Natural killer cell treated with Interleukin-12 subunit alpha and Interleukin-12 subunit beta and Interleukin-15 and Interleukin-18, amount 100 ng/mL, for 72 hours (primary cell): ENCODE data around the gene GOLT1A. TPM values are rescaled to one million over a fixed set of nuclear protein-coding genes. Genes with fewer than 3 reads are reported as not detected.

Experiments
- ATAC-seq, 2 donors: fragments of 150-1000 bp; cut with Tn5 transposase in 1 of 2; sonication (Bioruptor Pico), chemical (Tn5 transposase) in 1 of 2; 2 replicates each; pipeline ENCODE4 v1.10.0; 2021
- DNase-seq: peaks from one replicate; pipeline ENCODE4 v3.0.0; 2022; ENCODE audit warnings: low spot score
- H3K27ac Mint-ChIP-seq, 2 donors: 1 replicate in 1 of 2; 2 replicates in 1 of 2; pipeline ENCODE4 v1.8.0; 2022; ENCODE audit warnings: mixed read lengths in 2 of 2, mild to moderate bottlenecking in 1 of 2, moderate library complexity in 1 of 2
- H3K27me3 Mint-ChIP-seq, 2 donors: 1 replicate in 1 of 2; 2 replicates in 1 of 2; pipeline ENCODE4 v1.8.0; 2022; ENCODE audit warnings: mixed read lengths in 2 of 2
- H3K36me3 Mint-ChIP-seq: one replicate; pipeline ENCODE4 v1.8.0; 2022; ENCODE audit warnings: mixed read lengths
- H3K4me1 Mint-ChIP-seq, 2 donors: 1 replicate in 1 of 2; 2 replicates in 1 of 2; pipeline ENCODE4 v1.8.0; 2022; ENCODE audit warnings: low read depth in 2 of 2, mixed read lengths in 2 of 2, mild to moderate bottlenecking in 1 of 2
- H3K4me3 Mint-ChIP-seq: one replicate; pipeline ENCODE4 v1.8.0; 2022; ENCODE audit warnings: mixed read lengths
- H3K9me3 Mint-ChIP-seq: 2 replicates; pipeline ENCODE4 v1.8.0; 2022; ENCODE audit warnings: mixed read lengths
- total RNA-seq, 2 donors: library from RNA; stranded (reverse); gene quantifications; one replicate each; pipeline ENCODE4 v1.2.3, GENCODE V29; 2022

The GOLT1A gene
- total RNA-seq, 2 donors from 2014 or later, result not detected

DNA sequence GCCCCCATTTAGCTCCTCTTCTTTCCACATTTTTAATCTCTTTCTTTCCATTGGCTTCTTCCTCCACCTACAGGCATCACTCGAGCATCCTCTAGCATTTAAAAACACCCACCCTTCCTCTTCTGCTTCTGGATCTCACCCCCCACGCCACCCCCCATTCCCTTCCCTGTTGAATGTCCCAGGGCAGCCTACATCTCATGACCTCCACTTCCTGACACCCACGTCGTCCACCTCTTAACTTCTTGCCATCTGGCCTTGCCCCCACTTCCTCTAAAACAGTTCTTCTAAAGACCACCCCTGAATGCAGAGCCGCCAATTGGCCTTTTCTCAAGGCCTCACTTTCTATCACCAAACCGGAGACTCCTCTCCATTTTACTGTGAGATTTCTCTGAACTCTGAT lies 55.8 kb downstream of the GOLT1A start:
- no peaks in the 10 kb centered on the region for H3K9me3 Mint-ChIP-seq
- DNase-seq, result no peak
- no peak overlapping the region for H3K27ac Mint-ChIP-seq
- H3K27me3 Mint-ChIP-seq, result peaks cover 0 to 8% of the 10 kb centered on the region in 2 donors
- no peak overlapping the region for H3K4me3 Mint-ChIP-seq
- H3K4me1 Mint-ChIP-seq, result no peaks in the 10 kb centered on the region
- H3K36me3 Mint-ChIP-seq, result no peaks in the 10 kb centered on the region
- ATAC-seq, result no peak

DNA sequence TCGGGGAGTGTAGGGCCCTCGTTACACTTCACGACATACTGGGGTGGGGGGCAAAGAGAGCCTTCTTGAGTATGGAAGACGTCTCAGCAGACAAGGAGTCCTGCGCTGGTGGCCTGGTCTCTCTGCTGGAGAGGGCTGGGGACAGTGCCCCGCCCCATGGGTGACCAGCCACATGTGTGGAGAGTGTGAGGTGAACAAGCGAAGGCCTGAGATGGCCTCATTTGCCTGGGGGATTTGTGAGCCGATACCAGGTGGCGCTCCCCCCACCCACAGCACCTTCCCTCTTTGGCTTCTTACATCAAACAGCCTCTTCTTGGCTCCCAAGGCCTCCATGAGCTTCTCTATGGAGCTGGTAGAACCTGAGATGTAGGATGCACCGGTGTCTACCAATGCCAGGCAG lies 57.9 kb downstream of the GOLT1A start:
- no peak overlapping the region for H3K27ac Mint-ChIP-seq
- no peaks in the 10 kb centered on the region for H3K36me3 Mint-ChIP-seq
- ATAC-seq (no peak), DNase-seq (no peak)
- peaks cover 0 to 3% of the 10 kb centered on the region in 2 donors for H3K4me1 Mint-ChIP-seq
- no peak overlapping the region for H3K4me3 Mint-ChIP-seq
- H3K27me3 Mint-ChIP-seq, result peaks cover 0 to 8% of the 10 kb centered on the region in 2 donors
- H3K9me3 Mint-ChIP-seq, result no peaks in the 10 kb centered on the region

DNA sequence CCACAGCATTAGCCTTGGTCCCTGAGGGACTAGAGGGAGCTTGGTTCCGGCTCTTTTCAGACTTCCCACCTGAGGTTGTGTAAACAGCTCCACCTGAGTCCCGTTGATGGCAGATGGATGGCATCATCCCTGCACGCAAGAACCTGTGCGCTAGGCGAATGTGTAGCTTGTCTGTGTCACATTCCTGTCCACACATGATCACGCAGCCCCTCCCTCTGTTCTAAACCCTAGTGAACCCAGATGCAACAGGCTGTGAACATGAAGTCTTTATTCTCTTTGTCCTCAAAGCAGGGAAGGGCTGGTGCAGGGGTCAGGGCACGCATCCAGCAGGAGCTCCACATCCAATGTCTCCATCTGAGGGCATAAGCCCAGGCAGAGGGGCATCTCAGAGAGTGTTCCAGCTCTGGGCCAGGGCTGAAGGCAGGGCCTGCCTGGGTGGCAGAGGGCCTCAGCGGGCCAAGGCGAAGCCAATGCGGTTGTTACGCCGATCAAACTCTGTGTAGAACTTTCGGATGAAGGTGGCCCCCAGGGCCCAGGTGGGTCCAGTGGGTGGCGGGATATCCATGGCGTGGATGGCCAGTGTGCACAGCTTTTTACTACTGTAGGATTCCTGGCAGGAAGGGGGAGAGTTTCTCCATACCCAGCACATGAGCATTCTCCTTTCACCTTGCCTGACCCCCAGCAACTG lies 59.1 kb downstream of the GOLT1A start:
- H3K9me3 Mint-ChIP-seq, result no peaks in the 10 kb centered on the region
- ATAC-seq, result no peak
- no peak overlapping the region for H3K4me3 Mint-ChIP-seq

DNA sequence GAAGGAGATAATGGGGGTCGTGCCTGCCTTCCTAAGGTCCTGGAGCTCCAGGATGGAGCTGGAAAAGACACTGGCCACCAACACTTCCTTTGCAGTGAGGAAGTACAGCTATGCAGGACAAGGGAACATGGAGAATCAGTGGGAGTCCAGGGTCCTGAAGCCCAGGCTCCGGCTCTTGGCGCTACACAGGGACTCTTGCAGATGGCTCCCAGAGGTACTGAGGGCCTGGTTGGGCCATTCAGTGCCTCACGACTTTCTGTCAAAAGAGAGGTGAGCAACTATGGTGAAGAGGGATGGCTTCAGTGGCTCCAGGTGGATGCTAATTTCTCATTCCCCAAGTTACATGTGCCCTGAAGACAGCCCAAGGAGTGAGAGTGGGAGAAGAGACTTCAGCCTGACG lies 60.1 kb downstream of the GOLT1A start:
- Mint-ChIP-seq H3K4me1 (peaks cover 0 to 7% of the 10 kb centered on the region in 2 donors), H3K4me3 (no peak overlapping the region), H3K9me3 (no peaks in the 10 kb centered on the region), H3K27ac (no peak overlapping the region), H3K27me3 (peaks cover 0 to 8% of the 10 kb centered on the region in 2 donors), H3K36me3 (no peaks in the 10 kb centered on the region)
- ATAC-seq, result no peak
- DNase-seq, result no peak

More for the DNA sequence above, 59.1 kb downstream of the GOLT1A start:
- peaks cover 0 to 8% of the 10 kb centered on the region in 2 donors for H3K27me3 Mint-ChIP-seq
- no peak for DNase-seq
- H3K36me3 Mint-ChIP-seq, result no peaks in the 10 kb centered on the region
- no peak overlapping the region for H3K27ac Mint-ChIP-seq
- peaks cover 0 to 7% of the 10 kb centered on the region in 2 donors for H3K4me1 Mint-ChIP-seq

DNA sequence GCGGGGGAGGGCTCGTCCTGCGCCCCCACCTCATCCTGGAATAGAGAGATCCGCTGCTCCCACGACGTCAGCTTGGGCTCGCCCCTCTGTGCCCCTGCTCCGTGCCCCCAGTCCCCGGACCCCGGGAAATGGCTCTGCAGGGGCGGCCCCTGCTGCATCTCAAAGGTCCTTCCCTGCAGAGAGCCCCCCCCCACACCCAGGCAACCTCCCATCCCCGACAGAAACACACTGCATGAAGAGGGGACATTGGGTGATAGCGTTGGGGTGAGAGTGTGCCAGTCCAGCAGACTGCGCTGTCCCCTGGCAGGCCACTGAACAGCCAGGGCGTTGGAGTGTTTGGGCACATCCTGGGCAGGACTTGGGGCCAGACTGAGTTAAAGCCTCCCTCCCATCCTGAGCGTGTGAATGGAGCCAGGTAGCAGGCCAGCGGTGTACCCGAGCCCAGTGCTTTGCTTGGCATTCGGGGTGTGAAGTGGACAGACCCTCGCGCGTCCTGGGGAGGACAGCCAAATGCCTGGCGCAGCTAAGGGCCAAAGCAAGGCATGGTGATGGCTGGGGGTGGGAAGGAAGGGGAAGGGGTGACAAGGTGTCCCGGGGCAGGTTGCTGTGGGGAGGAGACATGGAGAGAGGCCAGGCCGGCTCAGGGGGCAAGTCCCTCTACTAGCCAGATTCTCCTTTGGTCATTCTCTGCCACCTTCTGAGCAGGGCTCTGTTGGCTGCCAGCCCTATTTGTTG lies 61.3 kb downstream of the GOLT1A start:
- Mint-ChIP-seq H3K4me3 (peak overlapping the region; percentile 56), H3K27ac (no peak overlapping the region), H3K27me3 (peaks cover 0 to 8% of the 10 kb centered on the region in 2 donors), H3K9me3 (no peaks in the 10 kb centered on the region), H3K36me3 (no peaks in the 10 kb centered on the region), H3K4me1 (peaks cover 0 to 7% of the 10 kb centered on the region in 2 donors)
- DNase-seq (no peak), ATAC-seq (no peak)

DNA sequence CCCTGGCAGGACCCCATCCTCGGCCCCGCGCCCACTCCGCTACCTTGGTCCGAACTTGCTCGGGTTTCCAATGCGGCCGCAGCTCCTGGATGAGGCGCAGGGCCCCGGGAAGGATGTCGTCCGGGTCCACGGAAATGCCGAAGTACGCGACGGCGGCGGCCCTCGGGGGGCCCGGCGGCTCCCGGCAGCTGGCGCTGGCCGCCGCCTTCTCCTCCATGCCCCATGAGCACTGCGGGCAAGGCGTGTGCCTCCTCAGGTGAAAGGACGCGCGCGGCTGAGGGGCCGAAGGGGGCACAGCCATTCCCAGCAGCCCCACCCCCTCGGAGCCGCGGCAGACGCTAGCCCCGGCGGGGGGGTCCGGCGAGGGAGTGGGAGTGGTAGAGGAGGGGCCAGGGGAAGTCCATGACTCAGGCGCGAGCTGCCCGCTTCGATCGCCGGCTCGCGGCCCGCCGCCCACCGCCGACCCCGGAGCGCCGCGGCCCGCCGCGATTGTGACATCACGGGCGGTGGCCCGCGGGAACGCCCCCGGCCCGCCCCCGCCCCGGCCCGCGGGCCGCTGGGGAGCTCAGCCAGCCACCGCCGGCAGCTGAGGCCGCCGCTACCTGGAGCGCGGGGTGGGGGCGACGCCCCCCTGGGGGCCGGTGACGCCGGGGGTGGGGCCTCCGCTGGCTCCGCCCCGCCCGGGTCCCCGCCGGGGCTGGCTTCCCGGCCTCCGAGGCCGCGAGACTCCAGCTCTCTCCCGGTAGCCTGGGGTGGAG lies 62.1 kb downstream of the GOLT1A start, which contains the start of gene ETNK2:
ETNK2 (minus strand) TSS at position 493 of the 758 bp plus-strand sequence; CDS start at position 301, 192 bp downstream.
- Mint-ChIP-seq H3K9me3 (no peaks in the 10 kb centered on the region), H3K27ac (no peak within 1 kb of the TSS), H3K4me3 (peak within 1 kb of the TSS; percentile 56), H3K36me3 (no peaks in the 10 kb centered on the region), H3K27me3 (peaks cover 0 to 8% of the 10 kb centered on the region in 2 donors), H3K4me1 (peaks cover 0 to 7% of the 10 kb centered on the region in 2 donors)
- peak; percentile 77 for DNase-seq
- peak; percentile 73 to 82 for ATAC-seq

DNA sequence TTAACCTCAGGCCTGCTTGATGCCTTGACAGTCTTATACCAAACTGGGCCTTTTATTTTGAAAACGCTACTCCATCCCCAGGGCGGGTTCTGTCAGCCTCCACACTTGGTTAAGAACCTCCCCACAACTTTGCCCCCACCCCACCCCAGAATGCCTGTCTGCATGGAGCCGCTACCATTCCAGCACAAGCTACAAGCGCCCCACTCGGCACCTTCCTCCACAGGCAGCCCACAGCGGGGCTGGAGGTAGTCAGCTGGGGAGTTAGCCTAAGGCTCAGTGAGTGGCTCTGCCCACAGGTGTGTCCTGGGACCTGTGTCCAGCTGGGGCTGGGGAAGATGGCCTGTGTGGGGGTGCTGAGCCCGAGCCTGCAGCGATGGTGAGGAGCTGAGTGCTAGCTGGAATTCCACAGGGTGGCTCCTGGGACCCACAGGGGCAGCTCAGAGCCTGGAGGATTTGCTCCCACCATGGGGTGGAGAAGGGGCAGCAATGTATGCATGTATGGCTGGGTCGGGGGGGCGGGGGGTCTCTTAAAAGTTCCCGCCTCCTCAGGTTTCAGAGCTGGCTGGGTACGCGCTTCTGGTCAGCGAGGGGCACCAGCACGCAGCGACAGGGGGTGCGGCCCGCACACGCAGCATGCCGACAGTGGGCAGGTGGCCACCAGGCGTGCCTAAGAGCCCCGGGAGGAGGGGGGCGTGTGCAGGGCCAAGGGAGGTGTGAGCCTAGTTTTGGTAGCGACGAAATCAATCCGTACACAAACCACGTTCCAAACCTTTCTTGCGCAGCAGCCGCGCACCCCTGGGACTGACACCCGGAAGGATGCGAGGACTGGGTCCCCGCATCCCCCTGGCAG lies 62.9 kb downstream of the GOLT1A start:
- DNase-seq (no peak), ATAC-seq (no peak)
- Mint-ChIP-seq H3K36me3 (no peaks in the 10 kb centered on the region), H3K4me3 (peak overlapping the region; percentile 51), H3K4me1 (peaks cover 0 to 7% of the 10 kb centered on the region in 2 donors), H3K27ac (no peak overlapping the region), H3K27me3 (peaks cover 0 to 6% of the 10 kb centered on the region in 2 donors), H3K9me3 (no peaks in the 10 kb centered on the region)

DNA sequence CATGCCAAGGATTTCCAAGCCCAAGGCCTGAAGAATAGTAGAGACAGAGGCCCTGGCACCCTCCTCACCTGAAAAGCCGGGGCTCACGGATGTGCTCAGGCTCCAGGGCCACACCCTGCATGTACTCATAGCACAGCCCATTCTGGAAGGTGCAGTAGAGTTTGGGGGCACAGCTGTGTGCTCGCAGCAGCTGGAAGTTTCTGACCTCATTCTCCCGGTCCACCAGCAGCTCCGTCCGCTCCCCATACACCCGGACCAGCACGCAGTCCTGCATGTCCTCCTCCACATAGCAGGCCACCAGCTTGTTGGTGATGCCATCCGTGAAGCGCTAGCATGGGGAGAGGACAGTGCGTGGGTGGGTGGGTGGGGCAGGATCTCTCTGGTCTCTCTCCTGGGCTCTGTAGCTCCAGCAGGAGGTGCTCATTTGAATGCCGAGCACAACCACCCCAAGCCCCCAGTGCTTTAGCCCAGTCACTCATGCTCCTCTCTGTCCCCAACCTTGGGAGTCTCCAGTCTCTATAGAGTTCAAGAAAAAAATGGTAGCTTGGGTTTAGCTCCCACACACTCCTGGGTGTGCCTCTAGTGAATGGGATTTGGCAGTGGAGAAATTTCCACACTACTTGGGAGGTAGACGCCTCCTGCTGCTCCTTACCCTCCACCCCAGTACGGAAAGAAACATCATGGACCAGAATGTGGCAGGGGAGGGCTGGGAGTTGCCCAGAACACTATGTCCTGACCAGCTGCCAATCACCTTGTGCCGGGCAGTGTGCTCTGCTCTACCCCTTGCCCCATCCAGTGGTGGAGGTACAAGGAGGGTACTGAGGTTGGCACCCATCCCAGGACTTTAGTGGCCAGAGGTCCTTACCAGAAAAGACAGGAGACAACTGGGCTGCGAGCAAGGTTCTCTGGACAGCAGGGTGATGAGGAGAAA lies 63.9 kb downstream of the GOLT1A start:
- Mint-ChIP-seq H3K27me3 (peaks cover under 1 to 4% of the 10 kb centered on the region in 2 donors), H3K36me3 (no peaks in the 10 kb centered on the region), H3K4me1 (peaks cover 0 to 7% of the 10 kb centered on the region in 2 donors), H3K27ac (no peak overlapping the region), H3K9me3 (no peaks in the 10 kb centered on the region), H3K4me3 (peak overlapping the region; percentile 51)
- DNase-seq, result no peak
- no peak for ATAC-seq

DNA sequence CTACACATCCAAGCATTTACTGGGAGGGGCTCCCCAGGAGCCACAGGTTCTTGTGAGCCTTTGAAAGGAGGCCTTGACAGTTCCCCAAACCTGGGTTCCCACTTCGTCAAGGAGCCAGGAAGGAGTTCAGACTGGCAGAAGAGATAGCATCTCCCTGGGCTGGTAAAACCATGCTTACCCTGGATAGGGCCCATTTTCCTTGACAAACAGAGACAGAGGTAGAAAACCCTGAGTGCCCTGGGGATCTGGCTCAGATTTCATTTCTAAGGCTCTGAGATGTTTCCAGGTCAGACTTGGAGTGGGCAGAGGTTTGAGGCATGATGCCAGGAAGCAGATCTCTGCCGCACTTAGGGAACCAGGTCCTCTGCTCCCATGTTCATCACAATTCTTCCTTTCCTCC lies 64.7 kb downstream of the GOLT1A start:
- Mint-ChIP-seq H3K27me3 (peaks cover 7 to 9% of the 10 kb centered on the region in 2 donors), H3K36me3 (no peaks in the 10 kb centered on the region), H3K4me3 (no peak overlapping the region), H3K27ac (no peak overlapping the region), H3K9me3 (no peaks in the 10 kb centered on the region), H3K4me1 (peaks cover 0 to 7% of the 10 kb centered on the region in 2 donors)
- no peak for DNase-seq
- ATAC-seq, result no peak

Other genes with a start within 250 kb of the GOLT1A start
- 1 to 10 TPM; 5.9 to 8.3 TPM for gene SOX13, start 140.9 kb downstream of the GOLT1A start, total RNA-seq
- under 1 TPM; 0.50 to 0.67 TPM for gene ETNK2, start 61.9 kb downstream of the GOLT1A start, total RNA-seq
- not detected for gene REN, start 47.7 kb downstream of the GOLT1A start, total RNA-seq
- not detected for gene KISS1, start 17.5 kb downstream of the GOLT1A start, total RNA-seq
- under 1 TPM; 0.17 to 0.89 TPM for gene PLEKHA6, start 145.9 kb upstream of the GOLT1A start, total RNA-seq
- 10 to 100 TPM; 93.1 to 98.6 TPM for gene PPP1R15B, start 197.8 kb upstream of the GOLT1A start, total RNA-seq